22Rv1 (cell line): Measurements from ENCODE around the gene PGAM1.

Experiments used
- CTCF ChIP-seq: fragments of 450-650 bp; IDR thresholded peaks from 2 replicates; pipeline ENCODE4 v1.5.1; 2017; ENCODE audit warnings: mild to moderate bottlenecking
- ZFX ChIP-seq: fragments of 450-650 bp; IDR thresholded peaks from 2 replicates; pipeline ENCODE4 v1.6.1; 2017; ENCODE audit warnings: antibody characterized with exemption, borderline replicate concordance

GRCh38 chr10:97452352-97452751, 26.4 kb downstream of the PGAM1 start:
- no peak for TF ChIP-seq CTCF
- no peak for TF ChIP-seq ZFX
